HEK293 (cell line): ENCODE data around the gene ARL15.

ENCODE experiments used
- CTCF ChIA-PET: fragments of 350-600 bp; formaldehyde crosslinking; extraction: SDS; loops from one replicate; lab custom pipeline; 2021; ENCODE audit warnings: antibody characterized with exemption; lab: Yijun Ruan, JAX
- POLR2A ChIA-PET: fragments of 300-600 bp; formaldehyde crosslinking; extraction: SDS; loops from one replicate; lab custom pipeline; 2020; ENCODE audit warnings: antibody characterized with exemption, inconsistent platforms; lab: Yijun Ruan, JAX
- H3K27ac ChIP-seq: fragments of 200-500 bp; sonication (Bioruptor generic); 2 replicates; pipeline ENCODE4 v1.5.1; 2014; ENCODE audit warnings: low read depth, low read length, control low read depth, inconsistent platforms; ENCODE audit errors: extremely low read depth
- H3K36me3 ChIP-seq, 2 experiments: fragments of 200-500 bp in 1 of 2; sonication (Bioruptor generic) in 1 of 2; 1 replicate in 1 of 2; 2 replicates in 1 of 2; pipeline ENCODE4 v1.5.1; 2014 to 2017; ENCODE audit warnings: inconsistent platforms in 2 of 2, low read length in 2 of 2; ENCODE audit not compliant: control insufficient read depth in 2 of 2, insufficient read depth in 1 of 2
- H3K4me1 ChIP-seq: fragments of 200-500 bp; sonication (Bioruptor generic); 2 replicates; pipeline ENCODE4 v1.5.1; 2014; ENCODE audit warnings: mild to moderate bottlenecking, low read length, inconsistent platforms; ENCODE audit not compliant: control insufficient read depth, insufficient read depth
- H3K4me3 ChIP-seq: 2 replicates; pipeline ENCODE4 v1.5.1; 2011; ENCODE audit warnings: low read depth, mild to moderate bottlenecking, control low read depth, low read length, moderate library complexity
- H3K9me3 ChIP-seq: fragments of 200-500 bp; sonication (Bioruptor generic); 2 replicates; pipeline ENCODE4 v1.5.1; 2014; ENCODE audit warnings: low read depth, low read length, inconsistent platforms; ENCODE audit not compliant: control insufficient read depth, insufficient read depth
- GLI4 ChIP-seq: fragments of 450-650 bp; formaldehyde crosslinking; IDR thresholded peaks from 2 replicates; pipeline ENCODE4 v1.5.1; 2016; ENCODE audit warnings: missing biosample characterization, missing genetic modification characterization
- IKZF3 ChIP-seq: fragments of 450-650 bp; IDR thresholded peaks from 2 replicates; pipeline ENCODE4 v1.5.0; 2018; ENCODE audit warnings: missing biosample characterization, mild to moderate bottlenecking, missing genetic modification characterization, moderate library complexity
- ZBTB17 ChIP-seq: fragments of 450-650 bp; formaldehyde crosslinking; IDR thresholded peaks from 2 replicates; pipeline ENCODE4 v1.5.1; 2016; ENCODE audit warnings: missing biosample characterization, missing genetic modification characterization
- ZBTB49 ChIP-seq: fragments of 450-650 bp; formaldehyde crosslinking; IDR thresholded peaks from 2 replicates; pipeline ENCODE4 v1.5.1; 2016; ENCODE audit warnings: missing biosample characterization, missing genetic modification characterization, low read depth
- ZNF174 ChIP-seq: fragments of 450-650 bp; formaldehyde crosslinking; IDR thresholded peaks from 2 replicates; pipeline ENCODE4 v1.5.0; 2017; ENCODE audit warnings: missing biosample characterization, mild to moderate bottlenecking, missing genetic modification characterization
- ZNF335 ChIP-seq: fragments of 450-650 bp; formaldehyde crosslinking; conservative IDR thresholded peaks from 2 replicates; pipeline ENCODE4 v1.5.1; 2016; ENCODE audit warnings: missing biosample characterization, missing genetic modification characterization
- ZNF341 ChIP-seq: fragments of 450-650 bp; formaldehyde crosslinking; IDR thresholded peaks from 2 replicates; pipeline ENCODE4; 2016; ENCODE audit warnings: low read depth, missing biosample characterization, missing genetic modification characterization
- ZNF354C ChIP-seq: fragments of 450-650 bp; formaldehyde crosslinking; IDR thresholded peaks from 2 replicates; pipeline ENCODE4 v1.5.1; 2016; ENCODE audit warnings: missing biosample characterization, missing genetic modification characterization, low read depth, borderline replicate concordance
- ZNF473 ChIP-seq: fragments of 450-650 bp; formaldehyde crosslinking; IDR thresholded peaks from 2 replicates; pipeline ENCODE4 v1.5.1; 2017; ENCODE audit warnings: missing biosample characterization, missing genetic modification characterization
- ZNF501 ChIP-seq: fragments of 450-650 bp; formaldehyde crosslinking; IDR thresholded peaks from 2 replicates; pipeline ENCODE4 v1.5.1; 2016; ENCODE audit warnings: missing biosample characterization, missing genetic modification characterization
- ZNF596 ChIP-seq: fragments of 450-650 bp; IDR thresholded peaks from 2 replicates; pipeline ENCODE4 v1.5.0; 2018; ENCODE audit warnings: missing biosample characterization, mild to moderate bottlenecking, missing genetic modification characterization, moderate library complexity
- ZNF600 ChIP-seq: fragments of 450-650 bp; formaldehyde crosslinking; IDR thresholded peaks from 2 replicates; pipeline ENCODE4 v1.5.1; 2016; ENCODE audit warnings: missing biosample characterization, missing genetic modification characterization
- ZNF629 ChIP-seq: fragments of 450-650 bp; formaldehyde crosslinking; IDR thresholded peaks from 2 replicates; pipeline ENCODE4 v1.5.1; 2017; ENCODE audit warnings: missing biosample characterization, missing genetic modification characterization
- ZNF692 ChIP-seq: fragments of 450-650 bp; formaldehyde crosslinking; IDR thresholded peaks from 2 replicates; pipeline ENCODE4 v1.5.1; 2016; ENCODE audit warnings: missing biosample characterization, missing genetic modification characterization
- ZNF707 ChIP-seq: fragments of 450-650 bp; formaldehyde crosslinking; IDR thresholded peaks from 2 replicates; pipeline ENCODE4 v1.5.1; 2016; ENCODE audit warnings: missing biosample characterization, missing genetic modification characterization
- ZNF76 ChIP-seq: fragments of 450-650 bp; formaldehyde crosslinking; IDR thresholded peaks from 2 replicates; pipeline ENCODE4; 2016; ENCODE audit warnings: low read depth, missing biosample characterization, missing genetic modification characterization, borderline replicate concordance
- ZNF768 ChIP-seq: fragments of 450-650 bp; formaldehyde crosslinking; IDR thresholded peaks from 2 replicates; pipeline ENCODE4 v1.5.1; 2018; ENCODE audit warnings: missing biosample characterization, mild to moderate bottlenecking, missing genetic modification characterization
- ZNF830 ChIP-seq: fragments of 450-650 bp; IDR thresholded peaks from 2 replicates; pipeline ENCODE4 v1.5.0; 2018; ENCODE audit warnings: missing biosample characterization, missing genetic modification characterization, low read depth, mild to moderate bottlenecking, moderate library complexity
- TF ChIP-seq, protein P1 (sequence below): fragments of 450-650 bp; formaldehyde crosslinking; IDR thresholded peaks from 2 replicates; pipeline ENCODE4 v1.5.1; 2017; ENCODE audit warnings: missing biosample characterization, missing genetic modification characterization
- TF ChIP-seq, protein P2 (sequence below): fragments of 450-650 bp; formaldehyde crosslinking; IDR thresholded peaks from 2 replicates; pipeline ENCODE4 v1.5.1; 2016; ENCODE audit warnings: missing biosample characterization, missing genetic modification characterization

Gene ARL15

GRCh38 chr5:54002779-54003178, 307.6 kb downstream of the ARL15 start:
- TF ChIP-seq ZNF692 (tag by site-specific recombination) (no peak), ZNF473 (tag by site-specific recombination) (no peak), ZNF341 (tag by site-specific recombination) (no peak), ZBTB17 (tag by site-specific recombination) (no peak), ZNF768 (no peak), ZNF335 (tag by site-specific recombination) (no peak), ZNF76 (tag by site-specific recombination) (no peak), ZNF629 (tag by site-specific recombination) (no peak), IKZF3 (no peak), ZNF174 (tag by site-specific recombination) (no peak), ZNF707 (tag by site-specific recombination) (no peak), ZBTB49 (tag by site-specific recombination) (no peak), ZNF830 (tag by site-specific recombination) (no peak), ZNF596 (tag by site-specific recombination) (no peak), GLI4 (no peak), ZNF354C (tag by site-specific recombination) (no peak), ZNF600 (no peak), ZNF501 (tag by site-specific recombination) (no peak)
- TF ChIP-seq, protein P1, sequence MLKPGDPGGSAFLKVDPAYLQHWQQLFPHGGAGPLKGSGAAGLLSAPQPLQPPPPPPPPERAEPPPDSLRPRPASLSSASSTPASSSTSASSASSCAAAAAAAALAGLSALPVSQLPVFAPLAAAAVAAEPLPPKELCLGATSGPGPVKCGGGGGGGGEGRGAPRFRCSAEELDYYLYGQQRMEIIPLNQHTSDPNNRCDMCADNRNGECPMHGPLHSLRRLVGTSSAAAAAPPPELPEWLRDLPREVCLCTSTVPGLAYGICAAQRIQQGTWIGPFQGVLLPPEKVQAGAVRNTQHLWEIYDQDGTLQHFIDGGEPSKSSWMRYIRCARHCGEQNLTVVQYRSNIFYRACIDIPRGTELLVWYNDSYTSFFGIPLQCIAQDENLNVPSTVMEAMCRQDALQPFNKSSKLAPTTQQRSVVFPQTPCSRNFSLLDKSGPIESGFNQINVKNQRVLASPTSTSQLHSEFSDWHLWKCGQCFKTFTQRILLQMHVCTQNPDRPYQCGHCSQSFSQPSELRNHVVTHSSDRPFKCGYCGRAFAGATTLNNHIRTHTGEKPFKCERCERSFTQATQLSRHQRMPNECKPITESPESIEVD (tag by site-specific recombination), result no peak
- TF ChIP-seq, protein P2, sequence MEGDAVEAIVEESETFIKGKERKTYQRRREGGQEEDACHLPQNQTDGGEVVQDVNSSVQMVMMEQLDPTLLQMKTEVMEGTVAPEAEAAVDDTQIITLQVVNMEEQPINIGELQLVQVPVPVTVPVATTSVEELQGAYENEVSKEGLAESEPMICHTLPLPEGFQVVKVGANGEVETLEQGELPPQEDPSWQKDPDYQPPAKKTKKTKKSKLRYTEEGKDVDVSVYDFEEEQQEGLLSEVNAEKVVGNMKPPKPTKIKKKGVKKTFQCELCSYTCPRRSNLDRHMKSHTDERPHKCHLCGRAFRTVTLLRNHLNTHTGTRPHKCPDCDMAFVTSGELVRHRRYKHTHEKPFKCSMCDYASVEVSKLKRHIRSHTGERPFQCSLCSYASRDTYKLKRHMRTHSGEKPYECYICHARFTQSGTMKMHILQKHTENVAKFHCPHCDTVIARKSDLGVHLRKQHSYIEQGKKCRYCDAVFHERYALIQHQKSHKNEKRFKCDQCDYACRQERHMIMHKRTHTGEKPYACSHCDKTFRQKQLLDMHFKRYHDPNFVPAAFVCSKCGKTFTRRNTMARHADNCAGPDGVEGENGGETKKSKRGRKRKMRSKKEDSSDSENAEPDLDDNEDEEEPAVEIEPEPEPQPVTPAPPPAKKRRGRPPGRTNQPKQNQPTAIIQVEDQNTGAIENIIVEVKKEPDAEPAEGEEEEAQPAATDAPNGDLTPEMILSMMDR, result no peak
- Histone ChIP-seq H3K27ac (no peak overlapping the region), H3K4me1 (no peaks in the 10 kb centered on the region), H3K36me3 (no peaks in the 10 kb centered on the region; a peak in 1 of 3 replicates), H3K9me3 (no peaks in the 10 kb centered on the region), H3K4me3 (no peak overlapping the region)
- ChIA-PET POLR2A (no interaction called here), CTCF (no interaction called here)
